Eye (tissue), 1 donor: Measurements from ENCODE around the gene OSBPL5.
"Not testable (repeated sequence)": the region's sequence is repeated elsewhere in the genome, so short reads cannot be mapped to it uniquely, and the experiment has no call there.

ENCODE experiments used
- DNase-seq: peaks from one replicate; pipeline ENCODE4 v3.0.0-alpha.2; 2015

Gene OSBPL5

GRCh38 chr11:3080104-3080503 is 85.0 kb downstream of the OSBPL5 start:
- no peak for DNase-seq

- DNase-seq: no peak
Observed at GRCh38 chr11:3077846-3078440, 87.2 kb downstream of the OSBPL5 start.

GRCh38 chr11:3077189-3077836 is 87.8 kb downstream of the OSBPL5 start:
- DNase-seq: no peak

- DNase-seq: no peak
Observed at GRCh38 chr11:3074912-3075589, 90.1 kb downstream of the OSBPL5 start.

- peak; percentile 57 for DNase-seq
Observed at GRCh38 chr11:3073029-3073435, 92.1 kb downstream of the OSBPL5 start.

- DNase-seq: no peak
Observed at GRCh38 chr11:3069425-3069824, 95.7 kb downstream of the OSBPL5 start.

- not testable (repeated sequence) for DNase-seq
Observed at GRCh38 chr11:3066308-3066707, 98.8 kb downstream of the OSBPL5 start.

GRCh38 chr11:3064709-3065108 is 100.4 kb downstream of the OSBPL5 start:
- DNase-seq: not testable (repeated sequence)

- DNase-seq: not testable (repeated sequence)
Observed at GRCh38 chr11:3063876-3064275, 101.2 kb downstream of the OSBPL5 start.

GRCh38 chr11:3063432-3063831 is 101.7 kb downstream of the OSBPL5 start:
- not testable (repeated sequence) for DNase-seq

- DNase-seq: no peak
Observed at GRCh38 chr11:3060436-3061025, 104.6 kb downstream of the OSBPL5 start.

- no peak for DNase-seq
Observed at GRCh38 chr11:3058753-3059664, 106.1 kb downstream of the OSBPL5 start.

- DNase-seq: peak; percentile 96
Observed at GRCh38 chr11:3057069-3057963, 107.8 kb downstream of the OSBPL5 start, which contains the start of gene CARS1. TSS of gene CARS1 (minus strand) at chr11:3057423. CDS start at chr11:3057367, 56 bp downstream.

- no peak for DNase-seq
Observed at GRCh38 chr11:3056296-3057068, 108.6 kb downstream of the OSBPL5 start.

GRCh38 chr11:3055891-3056290 is 109.2 kb downstream of the OSBPL5 start:
- no peak for DNase-seq

- DNase-seq: no peak
Observed at GRCh38 chr11:3052567-3052966, 112.5 kb downstream of the OSBPL5 start.

- peak; percentile 37 for DNase-seq
Observed at GRCh38 chr11:3052109-3052479, 113.0 kb downstream of the OSBPL5 start.

- DNase-seq: peak; percentile 43
Observed at GRCh38 chr11:3051196-3052108, 113.7 kb downstream of the OSBPL5 start.

- DNase-seq: no peak
Observed at GRCh38 chr11:3050386-3051195, 114.5 kb downstream of the OSBPL5 start.
